GM23338 (cell line): Measurements from ENCODE around the gene LRRC39. TPM values are rescaled to one million over a fixed set of nuclear protein-coding genes. Genes with fewer than 3 reads are reported as not detected.

Experiments used
- ATAC-seq: fragments of 200-7000 bp; cut with Tn5 transposase; 3 replicates; pipeline ENCODE4 v1.9.1; 2020
- DNase-seq: peaks from one replicate; pipeline ENCODE4 v3.0.0-alpha.2; 2015; ENCODE audit warnings: low spot score
- H2AFZ ChIP-seq: fragments of 200-600 bp; sonication (generic); 2 replicates; pipeline ENCODE4 v1.8.0; 2016; ENCODE audit warnings: antibody characterized with exemption, mild to moderate bottlenecking, moderate library complexity
- H3F3A ChIP-seq: fragments of 200-600 bp; sonication (generic); replicated peaks from 2 replicates; pipeline ENCODE4 v1.8.0; 2017; ENCODE audit warnings: antibody characterized with exemption, mixed run types, low read depth
- H3K27ac ChIP-seq: fragments of 200-600 bp; sonication (generic); 2 replicates; pipeline ENCODE4 v1.6.1; 2016; ENCODE audit warnings: low read depth
- H3K27me3 ChIP-seq: fragments of 200-600 bp; sonication (generic); 2 replicates; pipeline ENCODE4 v1.8.0; 2016; ENCODE audit warnings: mild to moderate bottlenecking, mixed run types, moderate library complexity; ENCODE audit not compliant: insufficient read depth
- H3K36me3 ChIP-seq: fragments of 200-600 bp; sonication (generic); 2 replicates; pipeline ENCODE4 v1.8.0; 2016; ENCODE audit warnings: mild to moderate bottlenecking; ENCODE audit not compliant: insufficient read depth
- H3K4me1 ChIP-seq: fragments of 200-600 bp; sonication (generic); 2 replicates; pipeline ENCODE4 v1.8.0; 2016; ENCODE audit warnings: mild to moderate bottlenecking, moderate library complexity; ENCODE audit not compliant: insufficient read depth
- H3K4me2 ChIP-seq: fragments of 200-600 bp; sonication (generic); 2 replicates; pipeline ENCODE4 v1.7.1; 2017; ENCODE audit warnings: mixed run types
- H3K4me3 ChIP-seq: fragments of 200-600 bp; sonication (generic); 2 replicates; pipeline ENCODE4 v1.6.1; 2016; ENCODE audit warnings: mixed run types
- H3K79me2 ChIP-seq: fragments of 200-600 bp; sonication (generic); replicated peaks from 2 replicates; pipeline ENCODE4 v1.8.0; 2017; ENCODE audit warnings: mild to moderate bottlenecking; ENCODE audit not compliant: insufficient read depth
- H3K9me2 ChIP-seq: fragments of 200-600 bp; sonication (generic); 2 replicates; pipeline ENCODE4 v1.8.0; 2017; ENCODE audit not compliant: insufficient read depth
- H4K20me1 ChIP-seq: fragments of 200-600 bp; sonication (generic); replicated peaks from 2 replicates; pipeline ENCODE4 v1.8.0; 2017; ENCODE audit warnings: mild to moderate bottlenecking; ENCODE audit not compliant: insufficient read depth
- H3K27ac Mint-ChIP-seq: 2 replicates; pipeline ENCODE4 v1.8.0; 2020; ENCODE audit warnings: inconsistent platforms, mild to moderate bottlenecking, moderate library complexity, mixed read lengths
- H3K27me3 Mint-ChIP-seq: 3 replicates; pipeline ENCODE4 v1.8.0; 2022; ENCODE audit warnings: low read depth, mild to moderate bottlenecking, moderate library complexity, mixed read lengths, inconsistent platforms; ENCODE audit not compliant: insufficient read depth, poor library complexity
- H3K36me3 Mint-ChIP-seq: 3 replicates; pipeline ENCODE4 v1.8.0; 2021; ENCODE audit warnings: low read depth, mild to moderate bottlenecking, inconsistent platforms, moderate library complexity, mixed read lengths
- H3K4me1 Mint-ChIP-seq: 3 replicates; pipeline ENCODE4 v1.8.0; 2020; ENCODE audit warnings: mild to moderate bottlenecking, inconsistent platforms, mixed read lengths
- H3K4me3 Mint-ChIP-seq: 3 replicates; pipeline ENCODE4 v1.8.0; 2021; ENCODE audit warnings: moderate library complexity, mild to moderate bottlenecking, inconsistent platforms, mixed read lengths
- H3K9me3 Mint-ChIP-seq: 3 replicates; pipeline ENCODE4 v1.8.0; 2020; ENCODE audit warnings: moderate library complexity, mild to moderate bottlenecking, inconsistent platforms, mixed read lengths
- CREB1 ChIP-seq: fragments of 250-450 bp; sonication (Bioruptor Pico); IDR thresholded peaks from 2 replicates; pipeline ENCODE4 v1.5.0; 2020; ENCODE audit warnings: low read depth, mild to moderate bottlenecking, moderate library complexity
- EZH2 ChIP-seq: fragments of 200-600 bp; sonication (generic); IDR thresholded peaks from one replicate; pipeline ENCODE4 v1.8.0; 2017; ENCODE audit warnings: antibody characterized with exemption, mild to moderate bottlenecking, low read depth; ENCODE audit not compliant: unreplicated experiment
- EZH2phosphoT487 ChIP-seq: fragments of 200-600 bp; sonication (generic); IDR thresholded peaks from one replicate; pipeline ENCODE4 v1.8.1; 2018; ENCODE audit warnings: antibody characterized with exemption; ENCODE audit not compliant: unreplicated experiment
- JUNB ChIP-seq: IDR thresholded peaks from one replicate; pipeline ENCODE4 v1.6.1; 2016; ENCODE audit warnings: antibody characterized with exemption; ENCODE audit not compliant: unreplicated experiment
- NANOG ChIP-seq: IDR thresholded peaks from 2 replicates; pipeline ENCODE4 v1.6.1; 2016; ENCODE audit warnings: antibody characterized with exemption, borderline replicate concordance
- REST ChIP-seq: IDR thresholded peaks from one replicate; pipeline ENCODE4 v1.6.1; 2018; ENCODE audit warnings: antibody characterized with exemption; ENCODE audit not compliant: unreplicated experiment
- STAT1 ChIP-seq: IDR thresholded peaks from one replicate; pipeline ENCODE4 v1.6.1; 2016; ENCODE audit warnings: antibody characterized with exemption; ENCODE audit not compliant: unreplicated experiment
- polyA plus RNA-seq: library from polyadenylated mRNA; unstranded; fragments of >200 nt; fragmentation: Nextera tagmentation; extraction: Ambion mirVana; gene quantifications from 2 replicates; pipeline ENCODE4 v1.2.1, GENCODE V29; 2016
- total RNA-seq: library from RNA; depleted of rRNA; stranded (reverse); fragments of >200 nt; shearing (Covaris generic); gene quantifications from 2 replicates; pipeline ENCODE4 v1.2.3, GENCODE V29; 2014
- TF ChIP-seq, protein P1 (sequence below): IDR thresholded peaks from 2 replicates; pipeline ENCODE4 v1.6.1; 2016; ENCODE audit warnings: antibody characterized with exemption
- TF ChIP-seq, protein P2 (sequence below): fragments of 250-450 bp; sonication (Bioruptor Pico); IDR thresholded peaks from 2 replicates; pipeline ENCODE4 v1.5.0; 2020; ENCODE audit warnings: mild to moderate bottlenecking, moderate library complexity

Gene LRRC39
- total and polyA plus RNA-seq, 2 experiments from 2014 or later = 0.48 to 0.87 TPM

GRCh38 chr1:100130552-100131077 lies 47.4 kb downstream of the LRRC39 start (continued):
- TF ChIP-seq JUNB (no peak), STAT1 (no peak), EZH2 (no peak)
- TF ChIP-seq, protein P1, sequence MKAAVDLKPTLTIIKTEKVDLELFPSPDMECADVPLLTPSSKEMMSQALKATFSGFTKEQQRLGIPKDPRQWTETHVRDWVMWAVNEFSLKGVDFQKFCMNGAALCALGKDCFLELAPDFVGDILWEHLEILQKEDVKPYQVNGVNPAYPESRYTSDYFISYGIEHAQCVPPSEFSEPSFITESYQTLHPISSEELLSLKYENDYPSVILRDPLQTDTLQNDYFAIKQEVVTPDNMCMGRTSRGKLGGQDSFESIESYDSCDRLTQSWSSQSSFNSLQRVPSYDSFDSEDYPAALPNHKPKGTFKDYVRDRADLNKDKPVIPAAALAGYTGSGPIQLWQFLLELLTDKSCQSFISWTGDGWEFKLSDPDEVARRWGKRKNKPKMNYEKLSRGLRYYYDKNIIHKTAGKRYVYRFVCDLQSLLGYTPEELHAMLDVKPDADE = no peak
- TF ChIP-seq, protein P2, sequence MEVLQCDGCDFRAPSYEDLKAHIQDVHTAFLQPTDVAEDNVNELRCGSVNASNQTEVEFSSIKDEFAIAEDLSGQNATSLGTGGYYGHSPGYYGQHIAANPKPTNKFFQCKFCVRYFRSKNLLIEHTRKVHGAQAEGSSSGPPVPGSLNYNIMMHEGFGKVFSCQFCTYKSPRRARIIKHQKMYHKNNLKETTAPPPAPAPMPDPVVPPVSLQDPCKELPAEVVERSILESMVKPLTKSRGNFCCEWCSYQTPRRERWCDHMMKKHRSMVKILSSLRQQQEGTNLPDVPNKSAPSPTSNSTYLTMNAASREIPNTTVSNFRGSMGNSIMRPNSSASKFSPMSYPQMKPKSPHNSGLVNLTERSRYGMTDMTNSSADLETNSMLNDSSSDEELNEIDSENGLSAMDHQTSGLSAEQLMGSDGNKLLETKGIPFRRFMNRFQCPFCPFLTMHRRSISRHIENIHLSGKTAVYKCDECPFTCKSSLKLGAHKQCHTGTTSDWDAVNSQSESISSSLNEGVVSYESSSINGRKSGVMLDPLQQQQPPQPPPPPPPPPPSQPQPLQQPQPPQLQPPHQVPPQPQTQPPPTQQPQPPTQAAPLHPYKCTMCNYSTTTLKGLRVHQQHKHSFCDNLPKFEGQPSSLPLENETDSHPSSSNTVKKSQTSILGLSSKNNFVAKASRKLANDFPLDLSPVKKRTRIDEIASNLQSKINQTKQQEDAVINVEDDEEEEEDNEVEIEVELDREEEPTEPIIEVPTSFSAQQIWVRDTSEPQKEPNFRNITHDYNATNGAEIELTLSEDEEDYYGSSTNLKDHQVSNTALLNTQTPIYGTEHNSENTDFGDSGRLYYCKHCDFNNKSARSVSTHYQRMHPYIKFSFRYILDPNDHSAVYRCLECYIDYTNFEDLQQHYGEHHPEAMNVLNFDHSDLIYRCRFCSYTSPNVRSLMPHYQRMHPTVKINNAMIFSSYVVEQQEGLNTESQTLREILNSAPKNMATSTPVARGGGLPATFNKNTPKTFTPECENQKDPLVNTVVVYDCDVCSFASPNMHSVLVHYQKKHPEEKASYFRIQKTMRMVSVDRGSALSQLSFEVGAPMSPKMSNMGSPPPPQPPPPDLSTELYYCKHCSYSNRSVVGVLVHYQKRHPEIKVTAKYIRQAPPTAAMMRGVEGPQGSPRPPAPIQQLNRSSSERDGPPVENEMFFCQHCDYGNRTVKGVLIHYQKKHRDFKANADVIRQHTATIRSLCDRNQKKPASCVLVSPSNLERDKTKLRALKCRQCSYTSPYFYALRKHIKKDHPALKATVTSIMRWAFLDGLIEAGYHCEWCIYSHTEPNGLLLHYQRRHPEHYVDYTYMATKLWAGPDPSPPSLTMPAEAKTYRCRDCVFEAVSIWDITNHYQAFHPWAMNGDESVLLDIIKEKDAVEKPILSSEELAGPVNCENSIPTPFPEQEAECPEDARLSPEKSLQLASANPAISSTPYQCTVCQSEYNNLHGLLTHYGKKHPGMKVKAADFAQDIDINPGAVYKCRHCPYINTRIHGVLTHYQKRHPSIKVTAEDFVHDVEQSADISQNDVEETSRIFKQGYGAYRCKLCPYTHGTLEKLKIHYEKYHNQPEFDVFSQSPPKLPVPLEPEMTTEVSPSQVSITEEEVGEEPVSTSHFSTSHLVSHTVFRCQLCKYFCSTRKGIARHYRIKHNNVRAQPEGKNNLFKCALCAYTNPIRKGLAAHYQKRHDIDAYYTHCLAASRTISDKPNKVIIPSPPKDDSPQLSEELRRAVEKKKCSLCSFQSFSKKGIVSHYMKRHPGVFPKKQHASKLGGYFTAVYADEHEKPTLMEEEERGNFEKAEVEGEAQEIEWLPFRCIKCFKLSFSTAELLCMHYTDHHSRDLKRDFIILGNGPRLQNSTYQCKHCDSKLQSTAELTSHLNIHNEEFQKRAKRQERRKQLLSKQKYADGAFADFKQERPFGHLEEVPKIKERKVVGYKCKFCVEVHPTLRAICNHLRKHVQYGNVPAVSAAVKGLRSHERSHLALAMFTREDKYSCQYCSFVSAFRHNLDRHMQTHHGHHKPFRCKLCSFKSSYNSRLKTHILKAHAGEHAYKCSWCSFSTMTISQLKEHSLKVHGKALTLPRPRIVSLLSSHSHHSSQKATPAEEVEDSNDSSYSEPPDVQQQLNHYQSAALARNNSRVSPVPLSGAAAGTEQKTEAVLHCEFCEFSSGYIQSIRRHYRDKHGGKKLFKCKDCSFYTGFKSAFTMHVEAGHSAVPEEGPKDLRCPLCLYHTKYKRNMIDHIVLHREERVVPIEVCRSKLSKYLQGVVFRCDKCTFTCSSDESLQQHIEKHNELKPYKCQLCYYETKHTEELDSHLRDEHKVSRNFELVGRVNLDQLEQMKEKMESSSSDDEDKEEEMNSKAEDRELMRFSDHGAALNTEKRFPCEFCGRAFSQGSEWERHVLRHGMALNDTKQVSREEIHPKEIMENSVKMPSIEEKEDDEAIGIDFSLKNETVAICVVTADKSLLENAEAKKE (CRISPR knock-in tag) = no peak

DNA sequence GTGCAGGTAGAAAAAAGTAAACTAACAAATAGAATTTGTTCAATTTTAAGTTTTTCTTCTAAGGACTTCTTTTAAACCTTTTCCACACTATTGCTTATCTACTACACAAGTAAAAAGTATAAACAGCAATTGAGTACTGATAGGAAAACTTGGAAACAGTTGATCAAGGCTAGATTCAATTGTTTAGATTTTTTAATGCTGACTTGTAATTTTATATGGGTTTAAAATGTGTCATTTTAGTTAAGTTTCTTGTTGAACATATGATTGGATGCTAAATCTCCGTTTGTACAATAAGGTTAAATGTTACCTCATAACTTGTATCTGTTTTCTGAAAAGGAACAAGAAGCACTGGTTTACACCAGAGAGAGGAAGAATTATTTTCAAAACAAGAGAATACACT lies 50.8 kb downstream of the LRRC39 start:
- Histone ChIP-seq H3K4me1 (0 out of 2 replicates have a peak, but pooled peaks cover 5% of the 10 kb centered on the region), H3K36me3 (no peaks in the 10 kb centered on the region), H3K9me2 (no peaks in the 10 kb centered on the region), H3K79me2 (peaks cover 70% of the 10 kb centered on the region), H3K27me3 (no peaks in the 10 kb centered on the region), H3K4me2 (no peak overlapping the region), H4K20me1 (no peaks in the 10 kb centered on the region), H2AFZ (no peak overlapping the region), H3K4me3 (no peak overlapping the region), H3K27ac (no peak overlapping the region), H3F3A (no peaks in the 10 kb centered on the region)
- H3K27ac Mint-ChIP-seq = no peak overlapping the region
- no peaks in the 10 kb centered on the region for H3K9me3 Mint-ChIP-seq
- peaks cover 4% of the 10 kb centered on the region; the same call in 2 of the 3 replicates for H3K36me3 Mint-ChIP-seq
- TF ChIP-seq, protein P1 = no peak
- TF ChIP-seq CREB1 (CRISPR knock-in tag) = no peak
- TF ChIP-seq REST = no peak
- no peak for TF ChIP-seq EZH2phosphoT487
- TF ChIP-seq NANOG = no peak
- H3K4me3 Mint-ChIP-seq = no peak overlapping the region
- peaks cover 7% of the 10 kb centered on the region for H3K4me1 Mint-ChIP-seq
- H3K27me3 Mint-ChIP-seq = no peaks in the 10 kb centered on the region
- ATAC-seq (no peak), DNase-seq (no peak)
